ENCODE measurements around the gene CPED1.

The CPED1 gene

DNA sequence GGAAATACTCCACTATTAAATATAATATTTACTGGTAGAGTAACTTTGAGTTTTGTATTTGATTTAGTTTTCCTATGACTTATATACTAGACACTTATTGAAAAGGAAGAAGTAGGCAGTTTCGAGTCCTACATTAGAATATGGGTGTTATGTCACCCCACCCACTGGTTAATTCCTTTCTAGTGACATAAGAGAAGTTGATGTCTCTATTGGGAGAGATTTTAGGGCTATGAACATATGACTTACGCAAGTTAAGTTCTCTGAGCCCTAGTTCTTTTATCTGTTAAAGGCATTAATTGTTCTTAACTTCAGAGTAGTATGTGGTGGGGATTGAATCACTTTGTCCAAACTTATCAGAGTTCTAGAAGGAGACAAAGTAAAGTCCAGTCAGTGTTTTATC is 30.5 kb downstream of the CPED1 start:
- H3K9me3 ChIP-seq (ENCODE audit: low read length) = no peaks in the 10 kb centered on the region
- H3K9ac ChIP-seq (ENCODE audit: low read length) = no peak overlapping the region
- no peaks in the 10 kb centered on the region for H3K36me3 ChIP-seq (ENCODE audit: insufficient read depth, low read length)
- no peaks in the 10 kb centered on the region for H3K27me3 ChIP-seq (ENCODE audit: insufficient read depth, low read length)
- no peaks in the 10 kb centered on the region for H3F3A ChIP-seq (ENCODE audit: insufficient read depth, low read length)
- H3K4me2 ChIP-seq (ENCODE audit: low read length) = no peak overlapping the region
- no peak overlapping the region for H3K4me3 ChIP-seq (ENCODE audit: low read depth, low read length, poor library complexity, severe bottlenecking)
- TF ChIP-seq EZH2 (IDR thresholded peaks at IDR 0.05; ENCODE audit: borderline replicate concordance, low read length) = no peak
- TF ChIP-seq CTCF (IDR thresholded peaks at IDR 0.05; ENCODE audit: low read length) = no peak
- no peak overlapping the region for H2AFZ ChIP-seq (ENCODE audit: low read length)
- H4K20me1 ChIP-seq (ENCODE audit: insufficient read depth, low read length) = no peaks in the 10 kb centered on the region
- H3K9me2 ChIP-seq (ENCODE audit: low read depth, low read length) = no peaks in the 10 kb centered on the region
- H3K79me2 ChIP-seq (ENCODE audit: insufficient read depth, low read length) = no peaks in the 10 kb centered on the region
- no peaks in the 10 kb centered on the region for H3K4me1 ChIP-seq (ENCODE audit: insufficient read depth, low read length, severe bottlenecking)
- H3K27ac ChIP-seq (ENCODE audit: low read depth, low read length, poor library complexity, severe bottlenecking) = no peak overlapping the region

- Histone ChIP-seq H3K4me2 (ENCODE audit: low read length) (no peak overlapping the region), H3K9me2 (ENCODE audit: low read depth, low read length) (no peaks in the 10 kb centered on the region), H3K4me3 (ENCODE audit: low read depth, low read length, poor library complexity, severe bottlenecking) (no peak overlapping the region), H3K27me3 (ENCODE audit: insufficient read depth, low read length) (no peaks in the 10 kb centered on the region), H3K9me3 (ENCODE audit: low read length) (no peaks in the 10 kb centered on the region), H2AFZ (ENCODE audit: low read length) (no peak overlapping the region), H3K4me1 (ENCODE audit: insufficient read depth, low read length, severe bottlenecking) (no peaks in the 10 kb centered on the region), H4K20me1 (ENCODE audit: insufficient read depth, low read length) (no peaks in the 10 kb centered on the region), H3K27ac (ENCODE audit: low read depth, low read length, poor library complexity, severe bottlenecking) (no peak overlapping the region), H3K79me2 (ENCODE audit: insufficient read depth, low read length) (no peaks in the 10 kb centered on the region), H3K9ac (ENCODE audit: low read length) (no peak overlapping the region), H3F3A (ENCODE audit: insufficient read depth, low read length) (no peaks in the 10 kb centered on the region), H3K36me3 (ENCODE audit: insufficient read depth, low read length) (no peaks in the 10 kb centered on the region)
- TF ChIP-seq EZH2 (IDR thresholded peaks at IDR 0.05; ENCODE audit: borderline replicate concordance, low read length) = no peak
- no peak for TF ChIP-seq CTCF (IDR thresholded peaks at IDR 0.05; ENCODE audit: low read length)
Measured at GRCh38 chr7:121020249-121020988, 31.9 kb downstream of the CPED1 start.

DNA sequence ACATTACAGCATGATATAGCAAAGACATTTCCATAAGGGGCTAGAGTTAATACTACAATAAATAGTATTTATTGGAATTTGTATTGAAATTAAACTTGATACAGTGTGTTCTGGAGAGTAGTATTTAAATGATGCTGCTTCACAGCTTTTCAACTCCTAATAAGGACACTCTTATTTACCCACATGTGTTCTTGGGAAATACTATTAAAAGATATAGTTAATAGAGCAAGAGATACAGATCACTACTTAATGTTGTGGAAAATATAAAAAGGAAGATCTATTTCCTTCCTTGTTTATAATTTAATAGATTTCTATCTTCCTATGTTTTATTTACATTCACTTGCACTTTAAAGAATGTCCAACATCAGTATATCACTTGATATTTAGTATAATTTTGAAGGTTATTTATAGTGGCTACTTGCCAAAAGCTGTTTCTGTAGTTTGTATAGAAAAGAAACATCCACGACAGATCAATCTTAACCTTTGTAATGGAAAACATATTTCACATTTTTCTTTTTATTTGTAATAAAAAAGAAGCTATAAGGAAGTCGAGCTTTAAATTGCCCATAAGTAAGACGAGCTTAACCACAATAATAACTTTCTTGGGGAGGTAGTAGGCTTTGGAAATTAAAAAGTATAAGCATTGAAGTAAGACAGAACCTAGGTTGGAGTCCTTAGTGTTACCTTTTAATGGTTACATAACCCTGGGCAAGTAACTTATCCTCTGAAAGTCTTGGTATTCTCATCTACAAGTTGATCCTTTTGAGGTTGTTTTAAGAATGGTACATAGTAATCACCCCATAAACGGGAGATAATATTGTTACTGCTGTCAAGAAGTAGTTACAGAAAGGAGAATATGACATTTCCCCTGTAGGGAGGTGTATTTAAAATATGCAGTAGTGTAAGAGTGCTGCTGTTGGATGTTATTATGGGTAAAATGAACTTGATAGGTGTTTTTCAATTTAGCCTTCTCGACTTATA is 32.8 kb downstream of the CPED1 start:
- no peak overlapping the region for H3K4me2 ChIP-seq (ENCODE audit: low read length)
- no peaks in the 10 kb centered on the region for H3K36me3 ChIP-seq (ENCODE audit: insufficient read depth, low read length)
- H3K79me2 ChIP-seq (ENCODE audit: insufficient read depth, low read length) = no peaks in the 10 kb centered on the region
- H3K9me2 ChIP-seq (ENCODE audit: low read depth, low read length) = no peaks in the 10 kb centered on the region
- no peaks in the 10 kb centered on the region for H3K9me3 ChIP-seq (ENCODE audit: low read length)
- no peak overlapping the region for H3K4me3 ChIP-seq (ENCODE audit: low read depth, low read length, poor library complexity, severe bottlenecking)
- no peaks in the 10 kb centered on the region for H3F3A ChIP-seq (ENCODE audit: insufficient read depth, low read length)
- no peak overlapping the region for H2AFZ ChIP-seq (ENCODE audit: low read length)
- TF ChIP-seq CTCF (IDR thresholded peaks at IDR 0.05; ENCODE audit: low read length) (no peak), EZH2 (IDR thresholded peaks at IDR 0.05; ENCODE audit: borderline replicate concordance, low read length) (no peak)
- no peak overlapping the region for H3K9ac ChIP-seq (ENCODE audit: low read length)
- H3K4me1 ChIP-seq (ENCODE audit: insufficient read depth, low read length, severe bottlenecking) = no peaks in the 10 kb centered on the region
- H3K27me3 ChIP-seq (ENCODE audit: insufficient read depth, low read length) = no peaks in the 10 kb centered on the region
- no peak overlapping the region for H3K27ac ChIP-seq (ENCODE audit: low read depth, low read length, poor library complexity, severe bottlenecking)
- no peaks in the 10 kb centered on the region for H4K20me1 ChIP-seq (ENCODE audit: insufficient read depth, low read length)

All from OCI-LY1 (cell line).